Immature natural killer cell (primary cell): ENCODE data around the gene SPINK5. TPM values are rescaled to one million over a fixed set of nuclear protein-coding genes. Genes with fewer than 3 reads are reported as not detected.
"Not testable (repeated sequence)": the region's sequence is repeated elsewhere in the genome, so short reads cannot be mapped to it uniquely, and the experiment has no call there.

Source experiments
- DNase-seq, 3 donors: peaks; one replicate each; pipeline ENCODE4 v3.0.0; 2022; ENCODE audit warnings: mixed read lengths in 1 of 3
- H3K27ac Mint-ChIP-seq, 6 donors: one replicate each; pipeline ENCODE4 v1.8.0; 2020; ENCODE audit warnings: mixed read lengths in 6 of 6, mild to moderate bottlenecking in 5 of 6, inconsistent platforms in 4 of 6, moderate library complexity in 3 of 6
- H3K27me3 Mint-ChIP-seq, 3 donors: one replicate each; pipeline ENCODE4 v1.8.0; 2020 to 2021; ENCODE audit warnings: low read depth in 3 of 3, mild to moderate bottlenecking in 3 of 3, mixed read lengths in 3 of 3, moderate library complexity in 3 of 3, inconsistent platforms in 1 of 3
- H3K36me3 Mint-ChIP-seq, 3 donors: one replicate each; pipeline ENCODE4 v1.8.0; 2020; ENCODE audit warnings: mixed read lengths in 3 of 3, inconsistent platforms in 2 of 3, mild to moderate bottlenecking in 2 of 3
- H3K4me1 Mint-ChIP-seq, 2 donors: one replicate each; pipeline ENCODE4 v1.8.0; 2020; ENCODE audit warnings: inconsistent platforms in 2 of 2, mild to moderate bottlenecking in 2 of 2, mixed read lengths in 2 of 2, moderate library complexity in 1 of 2
- H3K4me3 Mint-ChIP-seq, 5 donors: one replicate each; pipeline ENCODE4 v1.8.0; 2020; ENCODE audit warnings: mild to moderate bottlenecking in 5 of 5, mixed read lengths in 5 of 5, inconsistent platforms in 3 of 5, moderate library complexity in 3 of 5
- H3K9me3 Mint-ChIP-seq, 6 donors: one replicate each; pipeline ENCODE4 v1.8.0; 2020; ENCODE audit warnings: mild to moderate bottlenecking in 6 of 6, mixed read lengths in 6 of 6, inconsistent platforms in 4 of 6, moderate library complexity in 3 of 6
- polyA plus RNA-seq, 3 donors: library from polyadenylated mRNA; unstranded; fragments of 300-500 nt; fragmentation: Illumina TruSeq; gene quantifications; one replicate each; pipeline ENCODE4 v1.2.3, GENCODE V29; 2021

Gene SPINK5
- polyA plus RNA-seq: not detected

- Mint-ChIP-seq H3K4me3 (no peak within 1 kb of the TSS), H3K27me3 (no peaks in the 10 kb centered on the region), H3K36me3 (no peaks in the 10 kb centered on the region), H3K4me1 (no peaks in the 10 kb centered on the region), H3K9me3 (peaks cover 0 to 6% (median 2%) of the 10 kb centered on the region in 6 donors), H3K27ac (no peak within 1 kb of the TSS)
- DNase-seq: no peak
Measured at GRCh38 chr5:148063861-148064260, at the start of gene SPINK5. Gene SPINK5 (plus strand): TSS chr5:148063980. CDS start chr5:148064045, 65 bp downstream.

- Mint-ChIP-seq H3K36me3 (no peaks in the 10 kb centered on the region), H3K27ac (no peak overlapping the region), H3K4me1 (no peaks in the 10 kb centered on the region), H3K9me3 (no peaks in the 10 kb centered on the region), H3K27me3 (no peaks in the 10 kb centered on the region), H3K4me3 (no peak overlapping the region)
- no peak for DNase-seq
Measured at GRCh38 chr5:148014276-148014675, 49.5 kb upstream of the SPINK5 start.

DNA sequence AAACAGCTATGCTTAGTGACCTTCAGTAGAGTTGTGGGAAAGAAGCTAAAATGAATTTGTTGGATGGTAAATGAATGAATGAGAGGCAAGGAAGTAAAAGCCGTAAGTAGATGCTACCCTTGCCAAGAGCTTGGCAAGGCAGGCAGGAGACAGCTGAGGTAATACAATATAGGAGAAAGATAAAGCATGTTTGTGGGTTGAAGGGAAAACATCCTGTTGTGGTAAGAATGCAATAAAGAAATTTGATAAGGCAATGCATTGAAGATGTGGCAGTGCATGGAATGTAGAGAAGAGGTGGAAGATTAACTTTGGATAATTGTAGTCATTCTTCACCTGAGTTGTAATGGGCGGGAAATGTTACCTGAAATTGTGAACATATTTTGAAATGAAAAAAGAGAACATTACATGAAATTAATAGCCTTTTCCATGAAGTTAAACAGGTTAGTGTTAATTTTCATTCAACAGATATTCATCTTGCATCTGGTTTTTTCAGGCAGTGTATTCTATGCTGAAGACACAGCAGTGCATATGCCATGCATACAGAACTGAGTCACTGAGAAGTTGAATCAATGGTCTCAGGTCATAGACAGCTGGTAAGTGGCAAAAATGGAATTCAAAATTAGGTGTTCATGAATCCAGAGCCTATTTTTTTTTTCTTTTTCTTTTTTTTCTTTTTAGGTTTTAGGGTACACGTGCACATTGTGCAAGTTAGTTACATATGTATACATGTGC, 43.4 kb upstream of the SPINK5 start:
- Mint-ChIP-seq H3K36me3 (no peaks in the 10 kb centered on the region), H3K4me1 (no peaks in the 10 kb centered on the region), H3K9me3 (peaks cover 0 to 10% (median 5%) of the 10 kb centered on the region in 6 donors), H3K27ac (no peak overlapping the region), H3K27me3 (peaks cover 0 to 1% (median 0%) of the 10 kb centered on the region in 3 donors), H3K4me3 (no peak overlapping the region)
- no peak for DNase-seq

DNA sequence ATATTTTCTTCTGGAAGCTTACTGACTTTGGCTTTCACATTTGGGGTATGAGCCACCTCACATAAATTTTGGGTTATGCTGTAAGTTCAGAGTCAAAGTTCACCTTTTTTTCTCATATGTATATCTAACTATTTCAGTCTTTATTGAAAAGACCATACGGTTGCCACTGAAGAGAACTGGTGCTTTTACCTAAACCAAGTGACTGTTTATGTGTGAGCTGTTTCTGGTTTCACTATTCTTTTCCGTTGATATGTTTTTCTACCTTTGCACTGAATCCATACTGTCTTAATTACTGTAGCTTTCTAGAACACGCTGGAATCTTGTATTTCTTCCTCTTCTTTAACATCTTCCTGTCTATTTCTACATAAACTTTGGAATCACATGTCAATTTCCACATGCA, 36.3 kb upstream of the SPINK5 start:
- no peaks in the 10 kb centered on the region for H3K36me3 Mint-ChIP-seq
- no peak overlapping the region for H3K27ac Mint-ChIP-seq
- no peaks in the 10 kb centered on the region for H3K4me1 Mint-ChIP-seq
- DNase-seq: no peak
- H3K27me3 Mint-ChIP-seq: peaks cover 0 to 1% (median 0%) of the 10 kb centered on the region in 3 donors
- no peak overlapping the region for H3K4me3 Mint-ChIP-seq
- peaks cover 0 to 10% (median 2%) of the 10 kb centered on the region in 6 donors for H3K9me3 Mint-ChIP-seq

DNA sequence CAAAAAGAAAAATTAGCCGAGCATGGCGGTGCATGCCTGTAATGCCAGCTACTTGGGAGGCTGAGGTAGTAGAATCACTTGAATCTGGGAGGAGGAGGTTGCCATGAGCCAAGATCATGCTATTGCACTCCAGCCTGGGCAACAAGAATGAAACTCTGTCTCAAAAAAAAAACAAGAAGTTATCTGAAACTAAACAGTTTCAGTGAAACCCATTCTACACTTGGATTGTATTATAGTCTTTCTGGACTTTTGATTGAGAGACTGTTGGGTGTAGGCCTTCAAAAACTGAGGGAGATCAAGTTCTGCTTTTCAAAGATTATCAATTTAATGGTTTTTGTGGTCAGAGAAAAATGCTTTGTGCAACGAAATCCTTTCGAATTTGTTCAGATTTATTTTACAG, 34.6 kb upstream of the SPINK5 start:
- peaks cover 0 to 1% (median 0%) of the 10 kb centered on the region in 3 donors for H3K27me3 Mint-ChIP-seq
- H3K9me3 Mint-ChIP-seq: peaks cover 0 to 13% (median 3%) of the 10 kb centered on the region in 6 donors
- no peak for DNase-seq
- H3K27ac Mint-ChIP-seq: no peak overlapping the region
- H3K36me3 Mint-ChIP-seq: no peaks in the 10 kb centered on the region
- no peak overlapping the region for H3K4me3 Mint-ChIP-seq
- H3K4me1 Mint-ChIP-seq: no peaks in the 10 kb centered on the region

DNA sequence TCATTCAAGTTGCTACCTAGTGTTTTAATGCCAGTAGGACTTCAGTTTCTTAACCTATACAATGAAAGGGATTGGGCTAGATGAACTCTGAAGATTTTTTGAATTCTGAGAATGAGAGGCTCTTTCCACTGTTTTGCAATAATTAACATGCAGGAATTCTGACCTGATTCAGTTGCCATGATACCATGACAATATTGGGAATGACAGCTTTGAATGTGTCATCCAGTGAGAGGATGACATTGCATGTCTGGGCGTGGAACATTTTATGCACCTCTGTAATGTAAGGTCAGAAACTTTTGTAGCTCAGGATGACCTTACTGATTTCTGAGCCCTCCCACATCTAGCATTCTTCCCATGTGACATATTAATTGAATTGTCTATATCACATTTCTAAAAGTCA, 30.6 kb upstream of the SPINK5 start:
- peaks cover 0 to 13% (median 2%) of the 10 kb centered on the region in 6 donors for H3K9me3 Mint-ChIP-seq
- no peaks in the 10 kb centered on the region for H3K4me1 Mint-ChIP-seq
- no peak for DNase-seq
- H3K36me3 Mint-ChIP-seq: no peaks in the 10 kb centered on the region
- no peak overlapping the region for H3K27ac Mint-ChIP-seq
- H3K27me3 Mint-ChIP-seq: peaks cover 0 to 1% (median 0%) of the 10 kb centered on the region in 3 donors
- no peak overlapping the region for H3K4me3 Mint-ChIP-seq

DNA sequence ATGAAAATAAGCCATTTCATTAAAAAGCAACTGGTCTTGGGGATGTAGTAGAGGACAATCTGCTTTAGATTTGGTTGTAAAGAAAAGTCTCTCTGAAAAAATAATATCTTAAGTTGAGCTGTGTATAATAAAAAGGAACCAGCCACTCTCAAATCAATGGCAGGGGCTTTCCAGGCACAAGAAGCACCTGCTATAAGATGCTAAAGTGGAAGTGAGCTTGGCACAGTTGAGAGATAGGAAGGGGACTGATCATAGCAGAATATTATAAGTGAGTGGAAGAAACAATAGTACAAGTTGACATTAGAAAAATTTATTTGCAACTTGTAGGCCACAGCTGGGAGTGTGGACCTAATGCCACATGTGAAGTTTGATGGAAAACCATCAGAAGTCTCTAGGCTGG, 28.1 kb upstream of the SPINK5 start:
- Mint-ChIP-seq H3K36me3 (no peaks in the 10 kb centered on the region), H3K9me3 (peaks cover 0 to 8% (median 0%) of the 10 kb centered on the region in 6 donors), H3K4me1 (no peaks in the 10 kb centered on the region), H3K4me3 (no peak overlapping the region), H3K27me3 (peaks cover 0 to 1% (median 0%) of the 10 kb centered on the region in 3 donors), H3K27ac (no peak overlapping the region)
- DNase-seq: no peak

- H3K4me1 Mint-ChIP-seq: no peaks in the 10 kb centered on the region
- peaks cover 0 to 10% (median 3%) of the 10 kb centered on the region in 6 donors for H3K9me3 Mint-ChIP-seq
- no peaks in the 10 kb centered on the region for H3K27me3 Mint-ChIP-seq
- H3K4me3 Mint-ChIP-seq: no peak overlapping the region
- H3K27ac Mint-ChIP-seq: no peak overlapping the region
- DNase-seq: no peak
- no peaks in the 10 kb centered on the region for H3K36me3 Mint-ChIP-seq
Measured at GRCh38 chr5:148042881-148043280, 20.9 kb upstream of the SPINK5 start.

DNA sequence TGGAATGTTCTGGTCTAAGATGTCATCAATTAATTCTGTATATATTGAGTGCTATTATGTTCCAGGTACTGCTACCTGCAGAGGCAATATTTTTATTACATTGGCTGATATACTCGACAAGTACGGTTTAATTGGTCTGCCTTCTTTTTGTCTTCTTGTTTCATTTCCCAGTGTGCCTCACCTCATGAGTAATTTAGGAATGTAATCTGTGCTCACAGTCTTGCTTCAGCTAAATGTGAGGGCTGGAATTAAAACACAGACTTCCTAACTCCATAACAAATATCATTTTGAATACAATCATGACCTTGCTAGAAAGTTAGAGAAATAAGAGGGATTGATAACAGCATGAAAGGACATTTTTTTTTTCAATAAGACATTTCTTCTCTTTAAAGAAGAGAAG, 20.1 kb upstream of the SPINK5 start:
- Mint-ChIP-seq H3K4me1 (no peaks in the 10 kb centered on the region), H3K9me3 (peaks cover 0 to 10% (median 4%) of the 10 kb centered on the region in 6 donors), H3K27me3 (no peaks in the 10 kb centered on the region), H3K4me3 (no peak overlapping the region), H3K27ac (no peak overlapping the region), H3K36me3 (no peaks in the 10 kb centered on the region)
- DNase-seq: no peak

DNA sequence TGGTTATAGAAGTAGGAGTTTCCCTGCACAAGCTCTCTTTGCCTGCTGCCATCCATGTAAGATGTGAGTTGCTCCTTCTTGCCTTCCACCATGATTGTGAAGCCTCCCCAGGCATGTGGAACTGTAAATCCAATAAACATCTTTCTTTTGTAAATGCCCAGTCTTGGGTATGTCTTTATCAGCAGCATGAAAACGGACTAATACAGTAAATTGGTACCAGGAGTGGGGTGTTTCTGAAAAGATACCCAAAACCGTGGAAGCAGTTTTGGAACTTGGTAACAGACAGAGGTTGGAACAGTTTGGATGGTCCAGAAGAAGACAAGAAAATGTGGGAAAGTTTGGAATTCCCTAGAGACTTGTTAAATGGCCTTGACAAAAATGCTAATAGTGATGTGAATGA, 8.6 kb upstream of the SPINK5 start:
- not testable (repeated sequence) for H3K27ac Mint-ChIP-seq, DNase-seq, H3K4me3 Mint-ChIP-seq, H3K36me3 Mint-ChIP-seq, H3K4me1 Mint-ChIP-seq, H3K27me3 Mint-ChIP-seq
- peaks cover 9 to 53% (median 25%) of the 10 kb centered on the region in 6 donors for H3K9me3 Mint-ChIP-seq

GRCh38 chr5:148060309-148060708, 3.5 kb upstream of the SPINK5 start:
- no peak overlapping the region for H3K4me3 Mint-ChIP-seq
- H3K27me3 Mint-ChIP-seq: no peaks in the 10 kb centered on the region
- no peaks in the 10 kb centered on the region for H3K36me3 Mint-ChIP-seq
- no peak overlapping the region for H3K27ac Mint-ChIP-seq
- DNase-seq: no peak
- peaks cover 7 to 28% (median 15%) of the 10 kb centered on the region in 6 donors for H3K9me3 Mint-ChIP-seq
- no peaks in the 10 kb centered on the region for H3K4me1 Mint-ChIP-seq

GRCh38 chr5:148060881-148061280, 2.9 kb upstream of the SPINK5 start:
- no peak for DNase-seq
- H3K4me1 Mint-ChIP-seq: no peaks in the 10 kb centered on the region
- no peaks in the 10 kb centered on the region for H3K27me3 Mint-ChIP-seq
- H3K27ac Mint-ChIP-seq: no peak overlapping the region
- no peaks in the 10 kb centered on the region for H3K36me3 Mint-ChIP-seq
- peaks cover 5 to 24% (median 11%) of the 10 kb centered on the region in 6 donors for H3K9me3 Mint-ChIP-seq
- H3K4me3 Mint-ChIP-seq: no peak overlapping the region

- Mint-ChIP-seq H3K9me3 (peaks cover 0 to 10% (median 0%) of the 10 kb centered on the region in 6 donors), H3K4me1 (no peaks in the 10 kb centered on the region), H3K27ac (no peak overlapping the region), H3K4me3 (no peak overlapping the region), H3K27me3 (peaks cover 0 to 2% (median 0%) of the 10 kb centered on the region in 3 donors), H3K36me3 (no peaks in the 10 kb centered on the region)
- no peak for DNase-seq
Measured at GRCh38 chr5:148070621-148071020, 6.8 kb downstream of the SPINK5 start.

DNA sequence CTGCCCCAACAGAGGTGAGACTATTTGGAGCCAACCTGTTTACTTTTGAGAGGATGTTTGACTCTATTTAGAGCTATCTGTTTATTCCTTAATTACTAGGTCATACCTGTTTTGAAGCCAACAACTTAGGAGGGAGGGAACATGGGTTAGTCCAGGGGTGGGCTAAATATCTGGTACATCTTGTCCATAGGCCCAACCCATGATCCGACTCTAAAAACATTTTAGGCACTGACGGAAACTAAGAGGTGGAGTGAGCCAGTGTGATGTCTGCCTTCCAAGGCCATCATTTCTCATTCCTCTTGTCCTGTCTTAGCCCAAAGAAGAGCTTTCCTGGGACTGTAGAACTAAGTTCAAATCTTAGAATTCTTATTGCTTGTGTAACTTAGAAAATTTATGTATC, 8.4 kb downstream of the SPINK5 start:
- Mint-ChIP-seq H3K27ac (no peak overlapping the region), H3K4me3 (no peak overlapping the region), H3K27me3 (peaks cover 0 to 4% (median 2%) of the 10 kb centered on the region in 3 donors), H3K36me3 (no peaks in the 10 kb centered on the region), H3K9me3 (peaks cover 2 to 23% (median 3%) of the 10 kb centered on the region in 6 donors), H3K4me1 (no peaks in the 10 kb centered on the region)
- DNase-seq: no peak

GRCh38 chr5:148075529-148075928, 11.7 kb downstream of the SPINK5 start:
- no peak overlapping the region for H3K4me3 Mint-ChIP-seq
- DNase-seq: no peak
- peaks cover 2 to 23% (median 3%) of the 10 kb centered on the region in 6 donors for H3K9me3 Mint-ChIP-seq
- no peaks in the 10 kb centered on the region for H3K36me3 Mint-ChIP-seq
- H3K27ac Mint-ChIP-seq: no peak overlapping the region
- no peaks in the 10 kb centered on the region for H3K4me1 Mint-ChIP-seq
- peaks cover 0 to 4% (median 0%) of the 10 kb centered on the region in 3 donors for H3K27me3 Mint-ChIP-seq
